Mucosa of stomach (tissue), 1 donor: ENCODE results near the gene INO80B.

ENCODE experiments used
- H3K27me3 ChIP-seq: one replicate; pipeline ENCODE4 v1.7.0; 2013; ENCODE audit warnings: mild to moderate bottlenecking, low read length; ENCODE audit not compliant: control insufficient read depth, insufficient read depth
- H3K36me3 ChIP-seq: one replicate; pipeline ENCODE4 v1.7.0; 2013; ENCODE audit warnings: low read length; ENCODE audit not compliant: control insufficient read depth, insufficient read depth
- H3K4me1 ChIP-seq: one replicate; pipeline ENCODE4 v1.7.0; 2013; ENCODE audit warnings: mild to moderate bottlenecking, low read length; ENCODE audit not compliant: control insufficient read depth, insufficient read depth
- H3K4me3 ChIP-seq: one replicate; pipeline ENCODE4 v1.7.0; 2013; ENCODE audit warnings: low read length
- H3K9ac ChIP-seq: one replicate; pipeline ENCODE4 v1.7.0; 2013; ENCODE audit warnings: mild to moderate bottlenecking, low read length, moderate library complexity
- H3K9me3 ChIP-seq: one replicate; pipeline ENCODE4 v1.7.0; 2013; ENCODE audit warnings: mild to moderate bottlenecking, low read length, moderate library complexity; ENCODE audit not compliant: control insufficient read depth
- donor health status: Pancreatic carcinoma.

Gene INO80B

GRCh38 chr2:74496997-74497776 lies 42.3 kb downstream of the INO80B start:
- H3K4me1 ChIP-seq, result peaks cover 26% of the 10 kb centered on the region
- no peak overlapping the region for H3K4me3 ChIP-seq
- peak overlapping the region; percentile 69 for H3K9ac ChIP-seq
- peaks cover 46% of the 10 kb centered on the region for H3K27me3 ChIP-seq
- peaks cover 4% of the 10 kb centered on the region for H3K36me3 ChIP-seq
- H3K9me3 ChIP-seq, result no peaks in the 10 kb centered on the region

DNA sequence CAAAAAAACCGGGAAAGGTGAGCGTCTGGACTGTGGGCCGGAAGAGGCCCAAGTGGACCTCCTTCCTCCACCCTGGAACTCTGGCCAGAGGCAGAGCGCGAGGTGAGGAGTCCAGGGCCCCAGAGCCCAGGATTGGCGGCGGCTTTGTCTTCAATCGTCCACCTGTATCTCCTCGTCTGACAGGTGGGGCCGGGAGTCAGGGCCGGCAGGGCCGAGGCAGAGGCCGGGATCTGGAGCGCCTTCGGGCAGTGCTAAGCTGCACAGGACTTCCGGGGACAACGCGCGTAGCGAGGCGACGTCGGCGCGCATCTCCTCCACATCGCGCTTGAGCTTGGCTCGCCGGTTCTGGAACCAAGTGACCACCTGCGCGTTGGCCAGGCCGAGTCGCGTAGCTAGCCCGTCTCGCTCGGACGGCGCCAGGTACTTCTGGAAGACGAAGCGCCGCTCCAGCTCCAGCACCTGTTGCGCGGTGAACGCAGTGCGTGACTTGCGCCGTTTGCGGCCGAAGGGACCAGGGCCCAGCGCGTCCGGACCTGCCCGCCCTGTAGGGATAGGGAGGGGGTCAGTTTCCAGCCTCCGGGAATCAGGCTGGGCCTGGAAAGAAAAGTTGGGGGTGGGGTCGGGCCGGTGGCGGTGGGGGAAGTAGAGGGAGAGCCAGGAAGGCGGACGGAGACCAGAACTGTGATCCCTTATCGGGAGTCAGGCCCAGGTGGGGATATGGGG lies 43.1 kb downstream of the INO80B start:
- H3K4me1 ChIP-seq, result peaks cover 28% of the 10 kb centered on the region
- no peaks in the 10 kb centered on the region for H3K36me3 ChIP-seq
- peak overlapping the region; percentile 60 for H3K4me3 ChIP-seq
- H3K9ac ChIP-seq, result peak overlapping the region; percentile 69
- H3K9me3 ChIP-seq, result no peaks in the 10 kb centered on the region
- H3K27me3 ChIP-seq, result peaks cover 46% of the 10 kb centered on the region

DNA sequence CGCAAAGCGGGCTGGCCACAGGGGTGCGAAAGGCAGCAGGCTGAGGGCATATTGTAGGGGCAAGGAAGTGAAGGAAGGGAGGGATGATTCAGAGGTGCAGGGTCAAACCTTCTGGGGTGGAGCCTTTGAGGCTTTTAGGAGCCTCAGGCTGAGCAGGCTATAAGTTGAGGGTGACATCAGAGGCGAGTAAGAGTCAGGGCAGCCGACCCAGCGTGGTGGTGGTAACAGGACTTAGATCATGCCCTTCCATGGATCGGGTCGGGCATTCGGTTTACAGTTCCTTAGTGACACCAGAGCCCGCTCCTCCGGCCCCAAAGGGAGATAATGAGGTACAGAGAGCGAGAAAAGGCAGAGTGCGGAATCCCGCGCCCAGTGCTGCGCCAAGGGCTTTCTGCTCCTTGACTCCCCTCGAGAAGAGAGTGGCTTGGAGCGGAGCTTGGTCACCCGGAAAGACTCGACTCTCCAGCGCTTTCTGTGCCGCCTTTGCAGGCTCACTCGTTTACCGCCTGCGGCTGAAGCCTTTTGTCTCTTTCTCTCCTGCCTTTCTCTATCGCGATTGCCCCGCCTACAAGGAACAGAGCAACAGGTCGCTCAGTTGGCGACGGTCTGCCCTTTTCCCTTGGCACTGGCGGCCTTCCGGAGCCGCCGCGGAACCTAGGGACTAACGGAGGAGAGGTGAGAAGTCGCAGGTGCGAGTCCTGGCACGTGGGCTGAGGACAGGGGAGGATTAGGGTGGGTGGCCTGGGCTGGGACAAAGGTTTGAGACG lies 43.8 kb downstream of the INO80B start:
- peak overlapping the region; percentile 69 for H3K9ac ChIP-seq
- no peaks in the 10 kb centered on the region for H3K36me3 ChIP-seq
- H3K4me1 ChIP-seq, result peaks cover 32% of the 10 kb centered on the region
- peaks cover 46% of the 10 kb centered on the region for H3K27me3 ChIP-seq
- no peaks in the 10 kb centered on the region for H3K9me3 ChIP-seq
- peak overlapping the region; percentile 60 for H3K4me3 ChIP-seq

DNA sequence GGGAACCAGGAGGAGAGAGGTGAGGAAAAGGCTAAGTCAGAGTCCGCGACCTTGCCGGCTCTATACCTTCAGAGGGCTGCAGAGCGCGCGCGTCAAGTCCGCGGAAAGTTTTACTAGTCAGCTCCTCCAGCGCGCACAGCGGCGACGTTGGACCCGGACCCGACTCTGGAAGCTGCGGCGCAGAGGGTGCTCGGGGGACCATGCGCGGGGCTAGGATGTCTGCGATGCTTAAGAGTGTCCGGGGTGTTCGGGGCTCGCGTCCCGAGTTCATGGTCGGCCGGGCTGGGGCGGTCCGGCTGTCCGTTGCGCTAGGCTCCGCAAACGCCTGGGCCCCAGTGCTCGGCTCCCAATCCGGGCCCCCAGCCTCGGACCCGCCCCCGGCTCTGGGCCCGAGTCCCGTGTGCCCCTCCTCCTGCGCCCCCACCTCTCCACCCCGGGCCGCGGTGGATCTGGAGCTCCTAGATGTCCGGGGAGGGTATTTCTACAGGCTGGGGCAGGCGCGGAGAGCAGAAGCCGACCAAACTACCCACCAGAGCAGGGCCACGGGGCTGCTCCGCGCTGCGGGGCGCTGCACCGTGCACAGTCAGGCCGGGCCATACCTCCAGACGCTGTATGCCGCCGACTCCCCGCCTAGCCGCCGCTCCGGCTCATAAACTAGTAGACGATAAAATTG lies 44.5 kb downstream of the INO80B start, which contains the start of gene LBX2:
Gene LBX2, minus strand, starts transcription at position 337 of the 673 bp plus-strand sequence. Its CDS starts 66 bp downstream, at position 271.
- H3K4me1 ChIP-seq, result peaks cover 39% of the 10 kb centered on the region
- H3K27me3 ChIP-seq, result peaks cover 46% of the 10 kb centered on the region
- H3K36me3 ChIP-seq, result no peaks in the 10 kb centered on the region
- H3K9me3 ChIP-seq, result no peaks in the 10 kb centered on the region
- H3K4me3 ChIP-seq, result peak within 1 kb of the TSS; percentile 60
- peak within 1 kb of the TSS; percentile 69 for H3K9ac ChIP-seq

- Histone ChIP-seq H3K4me1 (peaks cover 44% of the 10 kb centered on the region), H3K9ac (no peak overlapping the region), H3K4me3 (no peak overlapping the region), H3K27me3 (peaks cover 46% of the 10 kb centered on the region), H3K9me3 (no peaks in the 10 kb centered on the region), H3K36me3 (no peaks in the 10 kb centered on the region)
Measured at GRCh38 chr2:74499940-74500577, 45.2 kb downstream of the INO80B start.

- Histone ChIP-seq H3K4me1 (peaks cover 49% of the 10 kb centered on the region), H3K4me3 (no peak overlapping the region), H3K9ac (no peak overlapping the region), H3K9me3 (no peaks in the 10 kb centered on the region), H3K36me3 (no peaks in the 10 kb centered on the region), H3K27me3 (peaks cover 46% of the 10 kb centered on the region)
Measured at GRCh38 chr2:74500578-74500946, 45.7 kb downstream of the INO80B start.

GRCh38 chr2:74501335-74502071 lies 46.6 kb downstream of the INO80B start:
- peaks cover 46% of the 10 kb centered on the region for H3K27me3 ChIP-seq
- no peaks in the 10 kb centered on the region for H3K36me3 ChIP-seq
- no peak overlapping the region for H3K4me3 ChIP-seq
- peak overlapping the region; percentile 99 for H3K9ac ChIP-seq
- H3K9me3 ChIP-seq, result no peaks in the 10 kb centered on the region
- H3K4me1 ChIP-seq, result peaks cover 58% of the 10 kb centered on the region

GRCh38 chr2:74502147-74502719 lies 47.3 kb downstream of the INO80B start:
- Histone ChIP-seq H3K9ac (peak overlapping the region; percentile 99), H3K36me3 (no peaks in the 10 kb centered on the region), H3K27me3 (peaks cover 41% of the 10 kb centered on the region), H3K9me3 (no peaks in the 10 kb centered on the region), H3K4me3 (peak overlapping the region; percentile 88), H3K4me1 (peaks cover 63% of the 10 kb centered on the region)

DNA sequence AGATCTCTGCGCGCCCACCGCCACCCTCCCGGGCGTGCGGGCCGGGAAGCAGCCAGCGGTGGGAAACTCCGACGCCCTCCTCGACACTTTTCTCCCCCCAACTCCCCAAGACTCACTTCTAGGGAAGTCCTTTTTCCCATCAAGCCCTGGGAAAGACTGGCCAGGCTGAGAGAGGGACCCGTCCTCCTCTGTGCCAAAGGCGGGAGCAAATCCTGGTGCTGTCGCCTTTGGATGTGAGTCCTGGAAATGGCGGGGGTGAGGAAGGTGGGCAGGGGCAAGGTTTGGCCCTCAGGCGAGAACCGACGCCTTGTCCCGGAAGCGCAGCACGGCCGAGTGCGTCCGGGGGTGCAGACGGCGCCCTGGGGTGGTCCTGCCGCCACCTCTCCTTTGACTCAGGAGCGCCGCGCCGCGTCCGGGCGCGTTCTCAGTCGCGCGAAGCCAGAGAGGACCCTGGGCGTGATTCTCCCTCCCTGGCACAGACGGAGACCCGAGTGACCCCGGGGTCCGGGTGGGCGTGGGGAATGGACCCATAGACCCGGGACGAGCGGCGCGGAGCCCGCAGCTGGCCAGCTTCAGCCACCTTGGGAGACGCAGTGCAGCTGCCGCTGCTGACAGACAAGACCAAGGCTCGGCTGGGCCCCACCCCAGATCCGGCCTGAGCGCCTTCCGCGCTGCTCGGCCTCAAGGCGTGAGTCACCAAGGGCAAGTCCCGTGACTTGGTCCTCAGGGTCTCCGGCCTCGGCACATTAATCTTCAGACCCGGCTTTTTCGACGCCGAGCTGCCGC lies 48.0 kb downstream of the INO80B start:
- peaks cover 58% of the 10 kb centered on the region for H3K4me1 ChIP-seq
- H3K36me3 ChIP-seq, result no peaks in the 10 kb centered on the region
- peaks cover 36% of the 10 kb centered on the region for H3K27me3 ChIP-seq
- H3K4me3 ChIP-seq, result peak overlapping the region; percentile 88
- peak overlapping the region; percentile 99 for H3K9ac ChIP-seq
- no peaks in the 10 kb centered on the region for H3K9me3 ChIP-seq
